GM19238 (cell line): ENCODE results near the gene PLEKHG3.

Experiments used
- DNase-seq: peaks from one replicate; pipeline ENCODE4 v3.0.0; 2011; ENCODE audit warnings: low spot score; ENCODE audit not compliant: insufficient read length

PLEKHG3 gene

GRCh38 chr14:64706593-64707193 lies 2.5 kb downstream of the PLEKHG3 start:
- no peak for DNase-seq

GRCh38 chr14:64707661-64708060 lies 3.4 kb downstream of the PLEKHG3 start:
- DNase-seq = no peak

GRCh38 chr14:64708148-64709004 lies 4.2 kb downstream of the PLEKHG3 start:
- no peak for DNase-seq

DNA sequence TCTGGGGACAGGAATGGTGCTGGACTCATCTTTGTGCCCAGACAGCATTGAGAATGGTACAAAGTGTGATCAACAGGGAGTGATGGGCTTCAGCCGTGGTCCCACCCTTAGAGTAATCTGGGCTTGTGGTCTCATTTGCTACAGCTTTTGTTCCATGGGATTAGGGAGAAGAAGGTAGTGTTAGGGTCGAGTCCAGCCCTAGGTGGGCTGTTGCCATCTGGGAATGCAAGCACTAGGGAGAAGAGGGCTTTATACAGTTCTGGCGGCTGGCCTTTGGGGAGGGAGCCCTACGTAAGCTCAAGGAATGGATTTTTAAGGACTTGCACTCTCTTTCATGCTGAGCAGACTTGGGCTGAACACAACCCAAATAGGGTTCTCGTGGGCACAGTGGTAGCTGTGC lies 4.9 kb downstream of the PLEKHG3 start:
- DNase-seq = no peak

- no peak for DNase-seq
Observed at GRCh38 chr14:64711039-64711438, 6.8 kb downstream of the PLEKHG3 start.

- DNase-seq = no peak
Observed at GRCh38 chr14:64713677-64714076, 9.5 kb downstream of the PLEKHG3 start.

DNA sequence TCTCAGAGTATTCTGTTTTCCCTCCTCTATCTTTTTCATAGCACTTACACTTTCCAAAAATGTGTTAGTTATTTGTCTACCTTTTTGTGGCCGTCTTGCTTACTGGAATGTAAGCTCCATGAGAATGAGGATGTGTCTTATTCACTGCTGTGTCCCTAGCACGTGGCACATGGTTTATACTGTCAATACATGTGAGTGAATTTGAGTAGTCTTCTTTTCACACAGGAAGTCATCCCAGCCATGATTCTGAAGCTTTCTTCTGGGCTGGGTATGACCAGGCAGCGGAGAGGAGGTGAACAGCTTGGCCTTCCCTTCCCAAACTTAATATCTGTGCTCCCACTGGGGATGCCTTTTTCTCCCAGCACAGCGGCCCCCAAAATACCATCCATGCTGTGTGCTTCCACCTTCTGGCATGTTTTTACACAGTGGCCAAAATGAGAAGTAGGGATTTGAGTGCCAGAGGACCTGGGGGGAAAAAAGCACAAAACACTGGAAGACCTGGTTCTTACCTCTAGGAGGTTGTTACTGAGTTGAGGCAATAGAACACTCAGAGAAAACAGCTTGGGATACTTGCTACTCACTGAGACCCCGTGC lies 10.3 kb downstream of the PLEKHG3 start:
- DNase-seq = no peak

DNA sequence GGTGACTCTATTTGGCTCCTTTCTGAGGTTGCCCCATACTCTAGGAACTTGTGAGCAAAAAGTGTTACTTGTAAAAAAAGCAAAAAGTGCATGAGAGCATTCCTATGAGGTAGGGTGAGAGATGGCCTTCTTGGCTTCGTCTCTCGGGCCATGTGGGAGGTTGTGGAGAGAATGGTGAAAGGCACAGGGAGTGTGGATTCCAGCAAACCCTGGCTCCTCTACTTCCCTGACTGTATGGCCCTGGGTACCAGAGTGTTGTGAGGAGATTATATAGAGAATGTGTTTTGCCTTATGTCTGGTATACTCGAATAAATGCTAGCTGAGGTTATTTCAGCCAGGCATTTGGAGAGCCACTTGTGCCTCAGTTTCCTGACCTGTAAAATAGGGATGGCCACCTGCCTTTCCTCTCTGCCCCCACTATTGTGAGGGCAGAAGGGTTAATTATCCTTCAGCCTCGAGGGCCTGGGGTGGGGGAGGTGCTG lies 11.0 kb downstream of the PLEKHG3 start:
- DNase-seq = no peak

DNA sequence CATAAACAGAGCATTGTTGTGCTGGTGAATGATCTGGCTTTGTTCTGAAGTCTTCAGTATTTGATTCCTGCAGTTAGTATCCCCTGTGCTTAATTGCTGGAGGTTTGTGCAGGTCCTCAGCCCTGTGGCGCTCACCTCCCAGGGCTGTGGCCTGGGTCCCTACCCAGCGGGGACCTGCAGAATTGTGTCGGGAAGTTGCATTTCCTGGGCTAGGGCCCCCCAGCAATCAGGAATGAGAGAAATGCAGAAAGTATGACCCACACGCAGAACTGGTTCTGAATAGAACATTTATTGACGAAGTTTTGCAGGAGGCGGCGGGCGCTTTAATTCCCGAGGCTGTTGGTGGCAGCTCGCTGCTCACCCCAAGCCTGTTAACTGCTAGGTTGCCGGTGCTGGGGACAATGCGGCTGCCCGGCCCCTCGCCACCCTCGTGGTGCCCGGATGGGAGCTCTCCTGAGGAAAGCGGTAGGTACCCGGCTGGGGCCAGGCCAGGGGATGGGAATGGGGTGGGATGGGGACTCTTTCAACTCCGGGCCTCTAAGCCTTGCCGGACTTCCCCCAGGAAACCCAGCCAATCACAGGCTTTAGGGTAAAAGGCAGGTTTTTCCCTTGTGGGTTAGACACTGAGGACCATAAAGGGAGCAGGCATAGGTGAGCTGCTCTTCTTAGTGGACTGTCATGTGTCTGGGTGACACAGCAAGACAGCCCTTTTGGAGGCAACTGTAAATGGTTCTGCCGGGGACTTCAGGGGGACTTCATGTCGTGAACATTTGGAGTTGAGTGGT lies 11.6 kb downstream of the PLEKHG3 start:
- no peak for DNase-seq

DNA sequence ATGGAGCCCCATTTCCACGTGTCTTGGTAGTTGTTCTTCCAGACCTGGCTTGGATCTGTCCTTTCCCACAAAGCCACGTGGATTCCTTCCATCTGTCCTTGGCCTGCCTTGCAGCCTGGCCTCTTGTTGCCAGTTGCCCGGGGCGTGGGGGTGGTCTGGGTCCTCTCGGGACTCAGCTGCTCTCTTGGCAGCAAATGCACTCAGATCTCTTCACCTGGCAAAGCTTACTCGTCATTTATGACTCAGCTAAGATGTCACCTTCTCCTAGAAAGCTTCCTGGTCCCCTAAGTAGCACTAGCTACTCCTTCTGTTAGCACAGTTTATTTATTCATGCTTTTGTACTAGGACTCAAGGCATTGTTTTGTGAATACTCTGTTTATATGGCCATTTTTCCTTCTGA lies 13.6 kb downstream of the PLEKHG3 start:
- no peak for DNase-seq

DNA sequence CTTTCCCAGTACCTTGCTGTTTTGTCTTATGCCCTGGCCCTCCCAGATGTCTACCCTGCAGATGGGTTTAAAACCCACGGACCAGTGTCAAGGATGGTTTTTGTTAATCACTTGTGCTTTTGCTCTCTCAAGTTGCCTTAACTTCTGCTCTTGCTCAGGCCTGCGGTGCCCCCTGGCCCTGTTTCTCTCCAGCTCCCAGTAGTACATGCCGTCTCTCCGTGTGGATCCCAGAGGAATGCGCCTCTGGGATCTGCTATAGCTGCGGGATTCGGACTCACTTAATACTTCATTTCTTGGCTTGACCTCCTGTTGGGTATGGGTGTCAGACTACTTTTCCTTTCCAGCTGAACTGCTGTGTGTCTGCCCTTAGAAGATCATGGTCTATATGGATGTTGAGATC lies 14.5 kb downstream of the PLEKHG3 start:
- no peak for DNase-seq

DNA sequence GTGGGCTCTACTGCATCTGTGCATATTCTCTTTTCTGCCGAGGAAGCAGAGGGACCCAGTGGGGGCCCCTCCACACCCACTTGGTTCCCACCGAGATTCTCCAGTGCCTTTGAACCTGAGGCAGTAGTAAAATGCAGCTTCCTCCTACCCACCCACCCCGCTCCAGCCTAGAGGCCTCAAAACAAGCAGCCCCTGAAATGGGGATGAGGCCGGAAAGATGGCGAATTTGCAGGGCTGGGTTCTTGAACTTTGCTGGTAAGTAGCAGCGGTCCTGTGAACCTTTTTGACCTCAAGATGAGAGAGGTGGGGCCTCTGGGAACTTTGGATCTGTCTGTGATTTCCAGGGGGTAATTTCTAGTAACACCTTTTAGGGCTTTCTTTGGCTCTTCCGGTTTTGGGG lies 15.4 kb downstream of the PLEKHG3 start:
- no peak for DNase-seq

- DNase-seq = no peak
Observed at GRCh38 chr14:64720131-64720576, 15.9 kb downstream of the PLEKHG3 start.

DNA sequence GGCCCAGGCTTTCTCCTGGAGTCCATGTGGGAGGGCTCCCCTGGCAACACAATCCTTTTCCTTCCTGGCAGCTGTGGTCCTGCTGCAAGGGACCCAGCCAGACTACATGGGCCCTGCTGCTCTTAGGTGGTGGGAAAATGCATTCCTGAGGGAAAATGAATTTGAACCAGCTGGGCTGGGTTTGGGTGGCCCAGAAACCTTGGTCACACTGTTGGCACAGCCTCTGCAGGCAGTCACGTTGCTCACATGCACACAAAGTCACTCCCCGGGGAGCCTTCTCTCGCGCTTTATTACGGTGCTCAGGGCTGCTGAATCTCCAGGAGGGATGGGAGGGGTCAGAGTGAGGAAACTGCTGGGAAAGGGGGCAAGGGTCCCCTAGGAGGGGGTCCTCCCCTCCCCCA lies 17.2 kb downstream of the PLEKHG3 start:
- no peak for DNase-seq

DNA sequence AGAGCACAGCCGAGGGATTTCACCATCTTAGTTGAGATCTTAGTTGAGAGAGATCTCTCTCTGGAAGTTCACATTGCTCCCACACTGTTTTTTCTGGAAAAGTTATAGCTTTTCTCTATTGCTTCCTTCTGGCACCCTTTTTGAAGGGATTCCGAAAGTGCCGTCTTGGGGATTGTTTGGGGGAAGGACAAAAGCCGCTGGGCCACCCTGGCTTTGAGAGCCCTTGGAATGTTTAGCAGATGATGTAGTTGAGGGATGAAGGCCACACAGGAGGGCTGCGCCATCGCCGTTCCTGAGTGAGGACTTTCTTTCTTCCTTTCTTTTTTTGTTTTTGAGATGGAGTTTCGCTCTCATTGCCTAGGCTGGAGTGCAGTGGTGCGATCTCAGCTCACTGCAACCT lies 17.7 kb downstream of the PLEKHG3 start:
- no peak for DNase-seq

- no peak for DNase-seq
Observed at GRCh38 chr14:64722842-64723447, 18.7 kb downstream of the PLEKHG3 start.

- DNase-seq = no peak
Observed at GRCh38 chr14:64723691-64724577, 19.7 kb downstream of the PLEKHG3 start.

GRCh38 chr14:64724578-64724930 lies 20.3 kb downstream of the PLEKHG3 start:
- DNase-seq = no peak

DNA sequence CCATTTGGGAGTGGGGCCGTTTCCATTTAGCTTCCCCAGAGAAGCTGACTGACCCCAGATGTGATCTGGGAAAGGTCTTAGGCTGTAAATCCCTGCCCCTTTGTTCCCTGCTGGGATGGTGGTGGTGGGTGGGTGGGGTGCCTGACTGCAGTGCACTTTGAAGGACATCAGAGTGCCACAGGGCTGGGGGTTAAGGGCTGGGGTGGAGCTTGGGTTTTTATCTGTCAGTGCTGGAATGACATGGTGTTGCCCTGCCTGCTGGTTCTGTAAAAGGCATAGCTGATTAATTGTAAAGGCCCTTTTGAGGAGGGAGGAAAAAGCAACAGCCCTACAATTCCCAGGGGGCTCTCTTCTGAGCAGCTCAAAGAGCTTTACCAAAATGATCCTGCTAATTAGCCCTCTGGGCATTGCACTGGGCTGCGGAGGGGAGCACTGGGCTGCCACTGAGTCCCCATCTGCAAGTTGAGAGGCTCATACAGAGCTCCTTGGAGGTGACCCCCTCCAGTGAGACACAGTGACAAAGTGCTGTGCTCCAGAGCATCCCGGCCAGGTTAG lies 21.1 kb downstream of the PLEKHG3 start:
- no peak for DNase-seq
